GM12878 (cell line): ENCODE measurements around the gene BMERB1. TPM values are rescaled to one million over a fixed set of nuclear protein-coding genes. Genes with fewer than 3 reads are reported as not detected.

Experiments used
- ATAC-seq: fragments of 200-7000 bp; cut with Tn5 transposase; 3 replicates; pipeline ENCODE4 v1.9.1; 2020; ENCODE audit warnings: mild to moderate bottlenecking, moderate library complexity
- BruUV-seq: library from RNA; stranded (reverse); fragments of 400-500 nt; replicated peaks from 2 replicates; lab custom pipeline; 2021; lab: Mats Ljungman, UMichigan
- CTCF ChIA-PET: fragments of 300-600 bp; sonication (Branson Sonifier 250); formaldehyde crosslinking; extraction: SDS; loops from one replicate; lab custom pipeline; 2021; ENCODE audit warnings: inconsistent platforms; lab: Yijun Ruan, JAX
- POLR2A ChIA-PET: fragments of 350-600 bp; formaldehyde crosslinking; extraction: SDS; loops from one replicate; lab custom pipeline; 2021; ENCODE audit warnings: inconsistent platforms; lab: Charles Lee
- RAD21 ChIA-PET: fragments of 300-600 bp; sonication (Branson Sonifier 250); formaldehyde crosslinking; loops from one replicate; lab custom pipeline; 2023; ENCODE audit warnings: antibody characterized with exemption; ENCODE audit not compliant: unreplicated experiment; lab: Charles Lee
- SMC1A ChIA-PET: fragments of 300-600 bp; sonication (Branson Sonifier 250); formaldehyde crosslinking; loops from one replicate; lab custom pipeline; 2023; ENCODE audit not compliant: unreplicated experiment, uncharacterized antibody; lab: Charles Lee
- DNase-seq: peaks from one replicate; pipeline ENCODE4 v3.0.0-alpha.2; 2011; ENCODE audit warnings: low read depth, low spot score
- FAIRE-seq: peaks from 3 replicates; lab custom pipeline; 2011; peaks lifted over from hg19 to GRCh38; lab: Jason Lieb, UNC
- H2AFZ ChIP-seq: 2 replicates; pipeline ENCODE4 v1.6.0; 2011; ENCODE audit warnings: low read depth, low read length, control low read depth; ENCODE audit not compliant: control insufficient read depth
- H3K27ac ChIP-seq: 2 replicates; pipeline ENCODE4 v1.5.1; 2011; ENCODE audit warnings: control low read depth; ENCODE audit not compliant: control insufficient read depth, insufficient read depth
- H3K27me3 ChIP-seq, 2 experiments: replicated peaks in 1 of 2; 2 replicates each; pipeline versions ENCODE4 v1.6.0 to v1.6.1; 2011; ENCODE audit warnings: low read length in 1 of 2; ENCODE audit not compliant: control insufficient read depth in 2 of 2, insufficient read depth in 2 of 2
- H3K36me3 ChIP-seq, 2 experiments: 2 replicates each; pipeline ENCODE4 v1.5.1; 2011; ENCODE audit warnings: low read length in 1 of 2; ENCODE audit not compliant: control insufficient read depth in 2 of 2, insufficient read depth in 2 of 2
- H3K4me1 ChIP-seq: 2 replicates; pipeline ENCODE4 v1.6.1; 2011; ENCODE audit warnings: mild to moderate bottlenecking, low read length, moderate library complexity, mixed read lengths; ENCODE audit not compliant: control insufficient read depth, insufficient read depth
- H3K4me2 ChIP-seq: 2 replicates; pipeline ENCODE4 v1.6.0; 2011; ENCODE audit warnings: control low read depth; ENCODE audit not compliant: control insufficient read depth, insufficient read depth
- H3K4me3 ChIP-seq: fragments of 200-600 bp; sonication (generic); 2 replicates; pipeline ENCODE4 v1.5.1; 2016
- H3K79me2 ChIP-seq: 2 replicates; pipeline ENCODE4 v1.6.0; 2011; ENCODE audit warnings: low read length; ENCODE audit not compliant: control insufficient read depth, insufficient read depth
- H3K9ac ChIP-seq: 2 replicates; pipeline ENCODE4 v1.8.0; 2011; ENCODE audit warnings: low read length, control low read depth, mixed read lengths; ENCODE audit not compliant: control insufficient read depth, insufficient read depth
- H3K9me3 ChIP-seq: replicated peaks from 3 replicates; pipeline ENCODE4 v1.5.1; 2011; ENCODE audit warnings: mild to moderate bottlenecking, low read length; ENCODE audit not compliant: control insufficient read depth, insufficient read depth
- H4K20me1 ChIP-seq: 2 replicates; pipeline ENCODE4 v1.6.0; 2011; ENCODE audit not compliant: control insufficient read depth, insufficient read depth
- BCLAF1 ChIP-seq: fragments of 450-650 bp; IDR thresholded peaks from 2 replicates; pipeline ENCODE4 v1.6.1; 2017; ENCODE audit warnings: antibody characterized with exemption, mild to moderate bottlenecking, moderate library complexity
- ESRRA ChIP-seq: IDR thresholded peaks from 2 replicates; pipeline ENCODE4 v1.6.1; 2012; ENCODE audit warnings: mild to moderate bottlenecking, low read length, improper control_type of control experiment
- MYC ChIP-seq: IDR thresholded peaks from 2 replicates; pipeline ENCODE4 v1.6.1; 2011; ENCODE audit warnings: mild to moderate bottlenecking, low read length, moderate library complexity, inconsistent platforms; ENCODE audit not compliant: insufficient read depth, insufficient replicate concordance, insufficient read length, severe bottlenecking
- NFYA ChIP-seq: IDR thresholded peaks from 2 replicates; pipeline ENCODE4 v1.6.1; 2011; ENCODE audit warnings: low read depth, mild to moderate bottlenecking, low read length, improper control_type of control experiment, borderline replicate concordance
- NRF1 ChIP-seq: conservative IDR thresholded peaks from 2 replicates; pipeline ENCODE4 v1.6.1; 2011; ENCODE audit warnings: mild to moderate bottlenecking, low read depth, low read length, improper control_type of control experiment
- RBBP5 ChIP-seq: fragments of 200-600 bp; sonication (generic); conservative IDR thresholded peaks from 2 replicates; pipeline ENCODE4 v1.6.1; 2016
- RELB ChIP-seq: fragments of 450-650 bp; IDR thresholded peaks from 2 replicates; pipeline ENCODE4 v1.6.1; 2017; ENCODE audit warnings: low read depth, mild to moderate bottlenecking, moderate library complexity
- SPI1 ChIP-seq: IDR thresholded peaks from 2 replicates; pipeline ENCODE4 v1.6.1; 2011; ENCODE audit warnings: low read depth, mild to moderate bottlenecking, low read length, moderate library complexity, borderline replicate concordance; ENCODE audit not compliant: insufficient read depth
- SREBF2 ChIP-seq: IDR thresholded peaks from 2 replicates; pipeline ENCODE4 v1.6.1; 2012; ENCODE audit warnings: mild to moderate bottlenecking, low read length
- ZBTB4 ChIP-seq: fragments of 450-650 bp; formaldehyde crosslinking; IDR thresholded peaks from 2 replicates; pipeline ENCODE4 v1.4.0; 2022; ENCODE audit warnings: mild to moderate bottlenecking, moderate library complexity
- ZNF622 ChIP-seq: fragments of 450-650 bp; IDR thresholded peaks from 2 replicates; pipeline ENCODE4 v1.6.1; 2017; ENCODE audit warnings: mild to moderate bottlenecking, inconsistent platforms
- WGBS: methylation state at CpG from one replicate; pipeline ENCODE4 v1.1.6; 2016; ENCODE audit warnings: low lambda C conversion rate; ENCODE audit not compliant: insufficient replicate concordance, insufficient coverage; ENCODE audit errors: missing lambda C conversion rate; 5-methylcytosine and 5-hydroxymethylcytosine counted together
- in situ Hi-C: fragments of 300-500 bp; cut with MboI; formaldehyde crosslinking; loops from 9 replicates; pipeline ENCODE4 v1.14.3; 2018; ENCODE audit warnings: mixed read lengths
- intact Hi-C: fragments of 100-400 bp; cut with micrococcal nuclease; formaldehyde crosslinking; loops from one replicate; pipeline ENCODE4 v1.14.2; 2022; ENCODE audit not compliant: unreplicated experiment
- polyA plus RNA-seq, 11 experiments: library from polyadenylated mRNA; depleted of rRNA in 4 of 11; unstranded in 6 of 11; stranded (reverse) in 5 of 11; fragments of >200 nt; fragmentation: Nextera tagmentation in 4 of 11; fragmentation: Illumina TruSeq in 1 of 11; extraction: Ambion mirVana in 4 of 11; extraction: Trizol in 1 of 11; gene quantifications; 1 replicate in 1 of 11; 2 replicates in 10 of 11; pipeline versions ENCODE4 v1.2.1 to v1.2.3, GENCODE V29; 2011 to 2016; ENCODE audit warnings: inconsistent platforms in 2 of 11, missing spikeins in 2 of 11, low read depth in 1 of 11
- total RNA-seq, 4 experiments: library from RNA; depleted of rRNA in 3 of 4; stranded (reverse); fragments of >200 nt in 3 of 4; fragmentation: Illumina TruSeq in 1 of 4; extraction: Trizol in 1 of 4; gene quantifications; 2 replicates each; pipeline versions ENCODE4 v1.2.1 to v1.2.3, GENCODE V29; 2013 to 2021
- TF ChIP-seq, protein P1 (sequence below): fragments of 450-650 bp; IDR thresholded peaks from 2 replicates; pipeline ENCODE4 v1.6.1; 2016; ENCODE audit warnings: mild to moderate bottlenecking, moderate library complexity, borderline replicate concordance

Gene BMERB1
- total and polyA plus RNA-seq, 10 of the 15 experiments (the other 5 are each of a cell fraction or from before 2014, with no cell fraction given), result 0.05 to 0.68 (median 0.34) TPM

GRCh38 chr16:15523939-15524338 lies 89.6 kb downstream of the BMERB1 start:
- no peak for DNase-seq
- H3K4me3 ChIP-seq, result no peak overlapping the region
- CTCF ChIA-PET, result interaction anchor here (0.7 to 1.7 kb wide), 2 partner anchors 118 to 181 kb away, joined by 3 to 4 read pairs; no protein-coding TSS in a partner anchor
- no peak for TF ChIP-seq RELB
- TF ChIP-seq NFYA, result no peak
- no peak for TF ChIP-seq ESRRA
- no peak for TF ChIP-seq BCLAF1
- TF ChIP-seq SREBF2, result no peak
- no peak for TF ChIP-seq NRF1
- no peak for TF ChIP-seq ZBTB4 (CRISPR knock-in tag)
- no peak for TF ChIP-seq SPI1
- no peak for TF ChIP-seq RBBP5
- no peak for TF ChIP-seq ZNF622
- TF ChIP-seq, protein P1, sequence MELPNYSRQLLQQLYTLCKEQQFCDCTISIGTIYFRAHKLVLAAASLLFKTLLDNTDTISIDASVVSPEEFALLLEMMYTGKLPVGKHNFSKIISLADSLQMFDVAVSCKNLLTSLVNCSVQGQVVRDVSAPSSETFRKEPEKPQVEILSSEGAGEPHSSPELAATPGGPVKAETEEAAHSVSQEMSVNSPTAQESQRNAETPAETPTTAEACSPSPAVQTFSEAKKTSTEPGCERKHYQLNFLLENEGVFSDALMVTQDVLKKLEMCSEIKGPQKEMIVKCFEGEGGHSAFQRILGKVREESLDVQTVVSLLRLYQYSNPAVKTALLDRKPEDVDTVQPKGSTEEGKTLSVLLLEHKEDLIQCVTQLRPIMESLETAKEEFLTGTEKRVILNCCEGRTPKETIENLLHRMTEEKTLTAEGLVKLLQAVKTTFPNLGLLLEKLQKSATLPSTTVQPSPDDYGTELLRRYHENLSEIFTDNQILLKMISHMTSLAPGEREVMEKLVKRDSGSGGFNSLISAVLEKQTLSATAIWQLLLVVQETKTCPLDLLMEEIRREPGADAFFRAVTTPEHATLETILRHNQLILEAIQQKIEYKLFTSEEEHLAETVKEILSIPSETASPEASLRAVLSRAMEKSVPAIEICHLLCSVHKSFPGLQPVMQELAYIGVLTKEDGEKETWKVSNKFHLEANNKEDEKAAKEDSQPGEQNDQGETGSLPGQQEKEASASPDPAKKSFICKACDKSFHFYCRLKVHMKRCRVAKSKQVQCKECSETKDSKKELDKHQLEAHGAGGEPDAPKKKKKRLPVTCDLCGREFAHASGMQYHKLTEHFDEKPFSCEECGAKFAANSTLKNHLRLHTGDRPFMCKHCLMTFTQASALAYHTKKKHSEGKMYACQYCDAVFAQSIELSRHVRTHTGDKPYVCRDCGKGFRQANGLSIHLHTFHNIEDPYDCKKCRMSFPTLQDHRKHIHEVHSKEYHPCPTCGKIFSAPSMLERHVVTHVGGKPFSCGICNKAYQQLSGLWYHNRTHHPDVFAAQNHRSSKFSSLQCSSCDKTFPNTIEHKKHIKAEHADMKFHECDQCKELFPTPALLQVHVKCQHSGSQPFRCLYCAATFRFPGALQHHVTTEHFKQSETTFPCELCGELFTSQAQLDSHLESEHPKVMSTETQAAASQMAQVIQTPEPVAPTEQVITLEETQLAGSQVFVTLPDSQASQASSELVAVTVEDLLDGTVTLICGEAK, result no peak
- no peak for TF ChIP-seq MYC

More at GRCh38 chr16:15523939-15524338, 89.6 kb downstream of the BMERB1 start:
- Histone ChIP-seq H3K4me2 (no peak overlapping the region), H3K36me3 (no peaks in the 10 kb centered on the region), H3K27ac (no peak overlapping the region), H4K20me1 (no peaks in the 10 kb centered on the region), H2AFZ (no peak overlapping the region), H3K79me2 (no peaks in the 10 kb centered on the region), H3K9ac (no peak overlapping the region), H3K9me3 (no peaks in the 10 kb centered on the region), H3K27me3 (no peaks in the 10 kb centered on the region; a peak in 1 of 4 replicates), H3K4me1 (no peaks in the 10 kb centered on the region)
- in situ Hi-C loops, result no loop called here
- no TSS peak for BruUV-seq
- ChIA-PET SMC1A (interaction anchor here (1.2 kb wide), 2 partner anchors 19 to 133 kb away, joined by 3 read pairs; no protein-coding TSS in a partner anchor), RAD21 (no interaction called here), POLR2A (no interaction called here)
- FAIRE-seq, result no peak
- 77% methylated on average over 4 of the region's 4 CpGs for WGBS
- intact Hi-C loops, result no loop called here
- ATAC-seq, result no peak
